GM12873 (cell line): Measurements from ENCODE around the gene GSTM4.

Source experiments
- TF ChIP-seq, protein P1 (sequence below): IDR thresholded peaks from 2 replicates; pipeline ENCODE4 v1.5.1; 2012; ENCODE audit warnings: low read depth, mild to moderate bottlenecking, moderate library complexity, low read length, control low read depth; ENCODE audit not compliant: insufficient read depth; ENCODE audit errors: missing control alignments

The GSTM4 gene

DNA sequence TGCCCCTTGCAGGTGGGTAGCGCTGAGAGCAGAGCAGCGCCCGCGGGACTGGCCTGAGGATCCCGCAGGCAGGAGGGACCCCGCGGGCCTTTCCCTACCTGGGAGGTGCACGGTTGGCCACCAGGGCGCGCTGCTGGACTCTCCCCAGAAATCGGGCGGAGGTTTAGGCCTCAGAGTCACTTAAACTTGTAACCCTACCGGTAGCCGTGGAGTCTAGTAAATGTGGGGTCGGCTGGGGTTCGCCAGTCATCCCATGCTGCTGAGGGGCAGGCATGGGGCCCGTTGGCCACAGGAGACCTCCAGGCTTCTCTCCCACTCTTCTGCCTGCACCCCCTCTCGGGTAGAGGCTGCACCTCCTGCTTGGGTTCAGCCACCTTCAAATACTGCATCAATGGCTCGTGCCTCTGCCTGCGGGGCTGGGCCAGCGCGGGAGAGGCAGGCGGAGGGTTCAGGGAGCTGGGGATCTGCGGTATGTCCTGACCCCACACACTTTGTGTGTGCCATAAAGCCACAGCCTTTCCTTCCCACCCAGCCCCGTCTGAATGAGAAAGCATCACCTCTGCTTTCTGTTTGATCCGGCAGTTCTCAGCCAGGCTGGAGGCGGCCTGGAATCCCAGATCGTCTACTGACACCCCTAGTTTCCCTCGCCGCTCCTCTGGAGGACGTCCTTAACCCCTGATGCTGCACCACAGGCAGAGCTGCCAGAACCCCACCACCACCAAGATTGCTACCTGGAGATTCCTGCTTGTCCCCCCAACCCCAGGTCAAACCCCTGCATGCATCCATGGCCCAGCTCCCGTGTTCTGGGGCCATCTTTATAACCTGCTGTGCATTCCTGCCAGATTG lies 12.3 kb upstream of the GSTM4 start:
- TF ChIP-seq, protein P1, sequence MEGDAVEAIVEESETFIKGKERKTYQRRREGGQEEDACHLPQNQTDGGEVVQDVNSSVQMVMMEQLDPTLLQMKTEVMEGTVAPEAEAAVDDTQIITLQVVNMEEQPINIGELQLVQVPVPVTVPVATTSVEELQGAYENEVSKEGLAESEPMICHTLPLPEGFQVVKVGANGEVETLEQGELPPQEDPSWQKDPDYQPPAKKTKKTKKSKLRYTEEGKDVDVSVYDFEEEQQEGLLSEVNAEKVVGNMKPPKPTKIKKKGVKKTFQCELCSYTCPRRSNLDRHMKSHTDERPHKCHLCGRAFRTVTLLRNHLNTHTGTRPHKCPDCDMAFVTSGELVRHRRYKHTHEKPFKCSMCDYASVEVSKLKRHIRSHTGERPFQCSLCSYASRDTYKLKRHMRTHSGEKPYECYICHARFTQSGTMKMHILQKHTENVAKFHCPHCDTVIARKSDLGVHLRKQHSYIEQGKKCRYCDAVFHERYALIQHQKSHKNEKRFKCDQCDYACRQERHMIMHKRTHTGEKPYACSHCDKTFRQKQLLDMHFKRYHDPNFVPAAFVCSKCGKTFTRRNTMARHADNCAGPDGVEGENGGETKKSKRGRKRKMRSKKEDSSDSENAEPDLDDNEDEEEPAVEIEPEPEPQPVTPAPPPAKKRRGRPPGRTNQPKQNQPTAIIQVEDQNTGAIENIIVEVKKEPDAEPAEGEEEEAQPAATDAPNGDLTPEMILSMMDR: peak; percentile 94

DNA sequence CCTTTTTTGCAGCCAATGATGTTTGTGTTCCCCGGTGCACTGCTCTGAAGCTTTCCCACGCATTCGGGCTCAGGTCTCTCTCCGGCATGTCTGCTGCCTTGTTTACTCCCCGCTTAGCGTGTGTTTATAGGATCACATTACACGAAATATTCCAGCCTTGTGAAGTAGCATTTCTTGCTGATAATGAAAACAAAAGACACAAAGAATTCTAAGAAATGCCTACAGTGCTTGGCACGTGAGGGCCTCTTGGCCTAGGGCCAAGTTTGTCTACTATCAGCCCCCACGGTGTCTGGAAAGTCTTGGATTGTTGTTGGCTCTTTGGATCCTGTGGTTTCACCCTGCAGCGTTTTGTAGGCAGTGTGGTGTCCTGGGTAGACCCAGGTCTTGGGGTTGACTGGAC lies 11.2 kb upstream of the GSTM4 start:
- TF ChIP-seq, protein P1: no peak

DNA sequence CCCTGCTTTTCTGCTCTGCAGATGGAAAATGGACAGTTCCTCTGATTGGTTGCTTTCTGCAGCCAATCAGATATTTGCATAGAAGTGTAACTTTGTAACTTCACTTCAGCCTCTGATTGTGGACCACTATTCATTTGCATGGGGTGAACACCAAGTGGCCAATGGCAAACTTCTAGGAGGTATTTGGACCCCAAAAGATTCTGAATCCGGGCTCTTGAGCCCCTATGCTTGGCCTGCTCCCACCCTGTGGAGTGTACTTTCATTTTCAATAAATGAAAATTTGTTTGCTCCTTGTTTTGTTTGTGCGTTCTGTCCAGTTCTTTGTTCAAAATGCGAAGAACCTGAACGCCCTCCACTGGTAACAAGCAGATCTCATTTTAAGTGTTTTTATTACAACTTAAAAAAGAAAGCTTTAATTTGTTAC lies 6.4 kb upstream of the GSTM4 start:
- TF ChIP-seq, protein P1: peak; percentile 39

- TF ChIP-seq, protein P1: no peak
Measured at GRCh38 chr1:109650609-109651008, 5.3 kb upstream of the GSTM4 start.

- TF ChIP-seq, protein P1: no peak
Measured at GRCh38 chr1:109652402-109652801, 3.5 kb upstream of the GSTM4 start.

DNA sequence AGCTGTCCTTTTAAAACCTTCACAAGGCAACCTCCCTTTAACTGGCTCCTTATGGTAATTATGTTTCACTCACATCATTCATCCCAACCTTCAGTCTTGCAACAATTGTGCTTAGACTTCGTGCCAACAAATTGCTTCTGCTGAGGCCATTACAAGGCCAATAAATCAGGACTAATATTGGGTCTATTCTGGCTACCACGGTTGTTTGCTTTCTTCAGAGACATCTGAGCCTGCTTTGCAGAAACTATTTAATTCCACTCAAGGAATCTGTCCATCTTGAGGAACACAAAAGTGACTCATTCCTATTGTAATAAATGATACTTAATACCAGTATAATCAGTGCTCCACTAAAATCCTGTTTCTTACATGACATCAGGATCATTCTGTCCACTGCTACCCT lies 2.6 kb upstream of the GSTM4 start:
- TF ChIP-seq, protein P1: no peak

GRCh38 chr1:109654519-109654918 lies 1.4 kb upstream of the GSTM4 start:
- TF ChIP-seq, protein P1: no peak
